Left ventricle myocardium inferior (tissue), 1 donor: Measurements from ENCODE around the gene RASAL1. TPM values are rescaled to one million over a fixed set of nuclear protein-coding genes. Genes with fewer than 3 reads are reported as not detected.

Experiments
- DNase-seq: peaks from one replicate; pipeline ENCODE4 v3.0.0-alpha.2; 2020
- H3K27ac ChIP-seq: fragments of 200-600 bp; replicated peaks from 2 replicates; pipeline ENCODE4 v1.8.0; 2021
- H3K27me3 ChIP-seq: fragments of 200-600 bp; 2 replicates; pipeline ENCODE4 v1.8.0; 2021; ENCODE audit warnings: low read depth
- H3K36me3 ChIP-seq: fragments of 200-600 bp; 2 replicates; pipeline ENCODE4 v1.8.0; 2021
- H3K4me1 ChIP-seq: fragments of 200-600 bp; 2 replicates; pipeline ENCODE4 v1.8.0; 2021
- H3K4me3 ChIP-seq: fragments of 200-600 bp; 2 replicates; pipeline ENCODE4 v1.8.0; 2021; ENCODE audit warnings: mild to moderate bottlenecking, moderate library complexity
- H3K9me3 ChIP-seq: fragments of 200-600 bp; replicated peaks from 2 replicates; pipeline ENCODE4 v1.8.0; 2021
- intact Hi-C: fragments of 100-400 bp; cut with micrococcal nuclease; formaldehyde crosslinking; loops from one replicate; pipeline ENCODE4 v1.11.0; 2022
- total RNA-seq: library from RNA; stranded (reverse); fragmentation: NEBNext Ultra II Directional; extraction: Animal tissue kit (Norgen Biotek cat#: 25700); gene quantifications from one replicate; pipeline ENCODE4 v1.2.1, GENCODE V29; 2021
- TF ChIP-seq, protein P1 (sequence below): fragments of 200-600 bp; IDR thresholded peaks from 2 replicates; pipeline ENCODE4 v1.8.0; 2021; ENCODE audit warnings: antibody characterized with exemption, mild to moderate bottlenecking, borderline replicate concordance
- donor health status: DM: no; HTN: yes; CAD: no; lungs with severe emphysema.

The RASAL1 gene
- total RNA-seq, 1 donor from 2014 or later: not detected

DNA sequence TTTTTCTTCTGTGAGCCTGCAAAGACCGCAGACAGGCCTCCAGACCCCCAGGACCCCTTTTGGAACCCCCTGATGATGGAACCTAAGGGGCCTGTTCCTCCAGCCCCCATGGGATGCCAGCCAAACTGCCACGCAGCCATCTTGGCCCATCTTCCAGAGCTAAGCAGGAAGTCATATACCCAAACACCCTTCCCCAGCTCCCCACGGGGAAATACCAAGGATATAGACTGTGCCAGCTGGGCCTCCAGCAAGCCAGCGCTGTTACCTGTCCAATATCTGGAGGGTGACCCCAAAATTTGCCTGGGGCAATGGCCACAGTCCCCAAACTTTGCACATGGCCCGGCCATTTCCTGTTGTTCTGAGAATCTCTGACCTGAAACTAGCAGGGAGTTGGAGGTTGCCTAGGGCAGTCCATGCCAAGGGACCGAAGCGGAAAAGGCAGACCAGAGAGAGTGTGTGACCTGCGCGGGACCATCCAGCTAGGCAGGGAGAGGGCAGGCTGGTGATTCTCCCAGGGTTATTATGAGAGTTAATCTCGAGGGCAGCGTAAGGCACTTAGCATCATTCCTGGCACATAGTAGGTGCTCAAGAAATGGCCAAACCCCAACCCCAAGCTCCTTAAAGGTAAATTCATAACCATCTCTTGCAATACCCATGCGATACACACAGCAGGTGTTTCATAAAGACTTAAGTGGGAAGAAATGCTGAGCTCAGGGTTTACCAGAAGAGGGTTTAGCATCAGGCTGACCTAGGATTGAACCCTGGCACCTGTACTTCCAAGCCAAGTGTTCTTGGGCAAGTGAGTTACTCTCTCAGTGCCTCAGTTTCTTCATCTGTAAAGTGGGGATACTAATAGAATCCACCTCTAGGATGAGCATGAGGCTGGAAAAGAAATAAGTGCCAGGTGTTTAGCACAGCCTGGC is 2.6 kb upstream of the RASAL1 start:
- DNase-seq: no peak
- H3K9me3 ChIP-seq: no peaks in the 10 kb centered on the region
- intact Hi-C loops: no loop called here
- H3K36me3 ChIP-seq: no peaks in the 10 kb centered on the region
- TF ChIP-seq, protein P1, sequence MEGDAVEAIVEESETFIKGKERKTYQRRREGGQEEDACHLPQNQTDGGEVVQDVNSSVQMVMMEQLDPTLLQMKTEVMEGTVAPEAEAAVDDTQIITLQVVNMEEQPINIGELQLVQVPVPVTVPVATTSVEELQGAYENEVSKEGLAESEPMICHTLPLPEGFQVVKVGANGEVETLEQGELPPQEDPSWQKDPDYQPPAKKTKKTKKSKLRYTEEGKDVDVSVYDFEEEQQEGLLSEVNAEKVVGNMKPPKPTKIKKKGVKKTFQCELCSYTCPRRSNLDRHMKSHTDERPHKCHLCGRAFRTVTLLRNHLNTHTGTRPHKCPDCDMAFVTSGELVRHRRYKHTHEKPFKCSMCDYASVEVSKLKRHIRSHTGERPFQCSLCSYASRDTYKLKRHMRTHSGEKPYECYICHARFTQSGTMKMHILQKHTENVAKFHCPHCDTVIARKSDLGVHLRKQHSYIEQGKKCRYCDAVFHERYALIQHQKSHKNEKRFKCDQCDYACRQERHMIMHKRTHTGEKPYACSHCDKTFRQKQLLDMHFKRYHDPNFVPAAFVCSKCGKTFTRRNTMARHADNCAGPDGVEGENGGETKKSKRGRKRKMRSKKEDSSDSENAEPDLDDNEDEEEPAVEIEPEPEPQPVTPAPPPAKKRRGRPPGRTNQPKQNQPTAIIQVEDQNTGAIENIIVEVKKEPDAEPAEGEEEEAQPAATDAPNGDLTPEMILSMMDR: no peak
- peaks cover 13% of the 10 kb centered on the region for H3K4me1 ChIP-seq
- H3K27ac ChIP-seq: no peak overlapping the region
- no peak overlapping the region for H3K4me3 ChIP-seq
- H3K27me3 ChIP-seq: peaks cover 56% of the 10 kb centered on the region

DNA sequence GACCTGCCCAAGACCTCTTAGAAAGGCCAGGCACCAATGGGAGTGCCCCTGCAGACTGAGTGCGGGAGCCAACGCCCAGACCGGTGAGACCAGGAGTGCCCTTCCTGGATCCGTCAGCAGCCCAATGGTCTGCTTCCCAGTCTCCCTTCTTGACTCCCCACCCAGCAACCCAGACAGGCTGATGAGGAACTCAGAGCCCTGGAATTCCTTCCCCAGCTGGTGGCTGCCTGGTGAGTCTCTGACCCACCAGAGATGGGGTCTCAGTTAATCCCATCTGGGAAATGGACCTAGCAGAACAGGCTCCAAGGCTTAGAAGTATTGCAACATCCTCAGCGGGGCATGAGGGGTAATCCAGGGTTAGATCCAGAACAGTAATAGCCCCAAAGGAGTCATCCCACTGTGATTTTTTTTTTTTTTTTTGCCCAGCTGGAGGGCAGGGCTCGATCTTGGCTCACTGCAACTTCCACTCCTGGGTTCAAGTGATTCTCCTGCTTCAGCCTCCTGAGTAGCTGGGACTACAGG is 1.5 kb upstream of the RASAL1 start:
- intact Hi-C loops: no loop called here
- H3K36me3 ChIP-seq: no peaks in the 10 kb centered on the region
- H3K27ac ChIP-seq: no peak overlapping the region
- H3K27me3 ChIP-seq: peaks cover 66% of the 10 kb centered on the region
- no peaks in the 10 kb centered on the region for H3K9me3 ChIP-seq
- no peak for DNase-seq
- H3K4me1 ChIP-seq: peaks cover 8% of the 10 kb centered on the region
- TF ChIP-seq, protein P1: no peak
- no peak overlapping the region for H3K4me3 ChIP-seq

DNA sequence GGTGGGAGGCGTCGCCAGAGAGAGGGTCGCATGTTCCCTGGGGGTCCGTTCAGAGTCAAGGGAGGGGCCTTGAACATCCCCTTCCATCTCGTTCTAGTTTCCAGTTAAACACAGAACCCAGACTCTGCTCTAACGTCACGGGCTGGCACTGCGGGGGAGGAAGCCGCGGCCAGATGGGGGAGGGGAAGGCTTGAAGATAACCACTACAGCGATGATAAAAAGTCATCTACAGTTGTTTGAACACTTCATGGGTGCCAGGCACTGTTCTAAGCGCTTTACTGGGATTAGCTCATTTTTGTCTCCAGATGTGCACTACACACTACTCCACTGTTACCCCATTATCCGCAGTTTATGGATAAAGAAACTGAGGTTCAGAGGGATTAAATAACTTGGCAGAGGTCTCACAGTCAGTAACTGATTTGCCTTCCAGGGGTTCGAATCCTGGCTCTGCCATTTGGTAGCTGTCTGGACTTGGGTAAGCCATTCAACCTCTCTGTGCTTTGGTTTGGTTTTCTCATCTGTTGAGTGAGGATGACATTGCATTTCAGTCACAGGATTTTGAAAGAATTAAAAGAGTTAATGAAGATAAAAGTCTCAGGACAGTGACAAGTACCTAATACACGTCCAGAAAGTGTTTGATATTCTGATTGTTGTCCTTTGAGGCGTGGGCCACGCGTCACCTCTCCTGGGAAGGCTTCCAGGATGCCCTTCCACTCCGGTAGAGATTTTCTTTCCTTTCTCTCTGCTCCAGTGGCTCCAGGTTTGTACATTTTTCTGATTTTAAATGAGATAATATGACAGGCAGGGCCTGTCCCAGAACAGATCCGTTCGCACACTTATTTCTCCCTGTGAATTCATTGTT is 798 bp upstream of the RASAL1 start:
- peaks cover 70% of the 10 kb centered on the region for H3K27me3 ChIP-seq
- DNase-seq: no peak

DNA sequence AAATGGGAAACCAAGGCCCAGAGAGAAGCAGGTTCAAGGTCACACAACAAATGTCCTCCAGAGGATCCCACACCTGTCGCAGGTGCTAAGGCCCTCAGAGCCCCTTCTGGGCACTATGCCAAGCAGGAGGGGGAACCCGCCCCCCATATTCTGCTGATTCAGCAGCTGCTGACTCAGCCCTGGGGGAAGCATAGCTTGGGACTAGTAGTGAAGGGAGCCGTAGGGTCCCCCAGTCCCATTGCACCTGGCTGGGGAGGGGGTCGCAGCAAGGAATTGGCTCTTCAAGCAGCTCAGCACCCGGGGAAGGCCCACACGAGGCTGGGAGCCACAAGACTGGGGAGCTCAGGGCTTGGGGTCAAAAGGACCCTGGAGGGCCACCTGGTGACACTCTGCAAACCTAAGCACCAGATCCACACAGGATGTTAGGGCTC is 1.0 kb downstream of the RASAL1 start:
- no peaks in the 10 kb centered on the region for H3K36me3 ChIP-seq
- intact Hi-C loops: no loop called here
- TF ChIP-seq, protein P1: no peak
- DNase-seq: no peak
- no peaks in the 10 kb centered on the region for H3K9me3 ChIP-seq
- no peak overlapping the region for H3K27ac ChIP-seq
- peaks cover 87% of the 10 kb centered on the region for H3K27me3 ChIP-seq
- H3K4me1 ChIP-seq: peaks cover 7% of the 10 kb centered on the region
- no peak overlapping the region for H3K4me3 ChIP-seq

More for the DNA sequence above, 798 bp upstream of the RASAL1 start:
- Histone ChIP-seq H3K9me3 (no peaks in the 10 kb centered on the region), H3K4me3 (no peak overlapping the region), H3K4me1 (peaks cover 7% of the 10 kb centered on the region), H3K27ac (no peak overlapping the region), H3K36me3 (no peaks in the 10 kb centered on the region)
- intact Hi-C loops: no loop called here
- TF ChIP-seq, protein P1: no peak

DNA sequence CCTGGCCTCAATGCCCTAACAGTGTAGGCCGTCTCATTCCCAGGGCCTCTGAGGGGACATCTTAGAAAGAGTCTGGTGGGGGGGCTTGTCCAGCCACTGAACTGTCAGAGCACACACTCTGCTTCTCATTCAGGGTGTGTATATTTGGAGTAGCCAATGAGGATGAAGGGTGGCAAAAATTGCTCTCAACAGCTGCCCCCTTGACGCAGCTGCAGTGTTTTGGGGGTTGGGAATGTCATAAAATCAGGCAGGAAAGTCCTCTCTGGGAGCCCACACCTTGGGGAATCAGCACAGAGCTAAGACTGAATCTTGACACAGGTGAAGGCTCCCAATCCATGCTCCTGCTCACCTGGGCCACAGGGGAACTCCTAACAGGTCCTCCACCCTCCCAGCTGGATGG is 1.5 kb downstream of the RASAL1 start:
- DNase-seq: no peak
- Histone ChIP-seq H3K27ac (no peak overlapping the region), H3K36me3 (no peaks in the 10 kb centered on the region), H3K4me3 (no peak overlapping the region), H3K27me3 (peaks cover 92% of the 10 kb centered on the region), H3K9me3 (no peaks in the 10 kb centered on the region), H3K4me1 (peaks cover 7% of the 10 kb centered on the region)
- intact Hi-C loops: no loop called here
- TF ChIP-seq, protein P1: no peak
